ENCODE results near the gene NR0B2. TPM values are rescaled to one million over a fixed set of nuclear protein-coding genes. Genes with fewer than 3 reads are reported as not detected.

The NR0B2 gene
- polyA plus RNA-seq, 1 donor from 2014 or later = not detected

DNA sequence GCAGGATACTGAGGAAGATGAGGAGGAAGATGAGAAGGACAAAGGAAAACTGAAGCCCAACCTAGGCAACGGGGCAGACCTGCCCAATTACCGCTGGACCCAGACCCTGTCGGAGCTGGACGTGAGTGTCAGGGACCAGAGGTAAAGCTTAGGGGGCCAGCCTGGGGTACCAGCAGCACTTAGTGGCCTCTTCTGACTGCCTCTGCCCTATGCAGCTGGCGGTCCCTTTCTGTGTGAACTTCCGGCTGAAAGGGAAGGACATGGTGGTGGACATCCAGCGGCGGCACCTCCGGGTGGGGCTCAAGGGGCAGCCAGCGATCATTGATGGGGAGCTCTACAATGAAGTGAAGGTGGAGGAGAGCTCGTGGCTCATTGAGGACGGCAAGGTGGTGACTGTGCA is 28.9 kb upstream of the NR0B2 start:
- no peak overlapping the region for H3K4me3 ChIP-seq (ENCODE audit: low read length)
- no peaks in the 10 kb centered on the region for H3K36me3 ChIP-seq (ENCODE audit: insufficient read depth, low read length)

DNA sequence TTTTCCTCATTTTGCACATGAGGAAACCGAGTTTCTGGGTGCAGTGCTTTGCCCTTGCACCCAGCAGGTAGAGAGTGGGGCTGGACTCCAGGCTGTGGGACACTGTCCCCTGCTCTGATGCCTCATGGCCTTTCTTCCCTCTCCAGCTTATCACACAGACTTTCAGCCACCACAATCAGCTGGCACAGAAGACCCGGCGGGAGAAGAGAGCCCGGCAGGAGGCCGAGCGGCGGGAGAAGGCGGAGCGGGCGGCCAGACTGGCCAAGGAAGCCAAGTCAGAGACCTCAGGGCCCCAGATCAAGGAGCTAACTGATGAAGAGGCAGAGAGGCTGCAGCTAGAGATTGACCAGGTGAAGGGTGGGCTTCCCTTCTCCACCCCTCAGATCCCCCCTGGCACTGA is 27.5 kb upstream of the NR0B2 start:
- no peak overlapping the region for H2AFZ ChIP-seq (ENCODE audit: low read depth, low read length)
- H3K36me3 ChIP-seq (ENCODE audit: insufficient read depth, low read length) = no peaks in the 10 kb centered on the region
- H3K9me3 ChIP-seq (ENCODE audit: low read length) = no peaks in the 10 kb centered on the region
- H3K79me2 ChIP-seq (replicated peaks; ENCODE audit: insufficient read depth, low read length) = no peaks in the 10 kb centered on the region
- no peak overlapping the region for H3K4me3 ChIP-seq (ENCODE audit: low read length)
- TF ChIP-seq EP300 (conservative IDR thresholded peaks at IDR 0.05; ENCODE audit: poor library complexity, severe bottlenecking) (no peak), RAD21 (conservative IDR thresholded peaks at IDR 0.05) (no peak), SMC3 (conservative IDR thresholded peaks at IDR 0.05; ENCODE audit: poor library complexity) (no peak), POLR2AphosphoS5 (IDR thresholded peaks at IDR 0.05) (no peak), MXI1 (conservative IDR thresholded peaks at IDR 0.05; ENCODE audit: poor library complexity, severe bottlenecking) (no peak), EZH2 (IDR thresholded peaks at IDR 0.05; ENCODE audit: borderline replicate concordance, insufficient read depth, low read length, poor library complexity, severe bottlenecking) (no peak)
- TF ChIP-seq, protein P1, sequence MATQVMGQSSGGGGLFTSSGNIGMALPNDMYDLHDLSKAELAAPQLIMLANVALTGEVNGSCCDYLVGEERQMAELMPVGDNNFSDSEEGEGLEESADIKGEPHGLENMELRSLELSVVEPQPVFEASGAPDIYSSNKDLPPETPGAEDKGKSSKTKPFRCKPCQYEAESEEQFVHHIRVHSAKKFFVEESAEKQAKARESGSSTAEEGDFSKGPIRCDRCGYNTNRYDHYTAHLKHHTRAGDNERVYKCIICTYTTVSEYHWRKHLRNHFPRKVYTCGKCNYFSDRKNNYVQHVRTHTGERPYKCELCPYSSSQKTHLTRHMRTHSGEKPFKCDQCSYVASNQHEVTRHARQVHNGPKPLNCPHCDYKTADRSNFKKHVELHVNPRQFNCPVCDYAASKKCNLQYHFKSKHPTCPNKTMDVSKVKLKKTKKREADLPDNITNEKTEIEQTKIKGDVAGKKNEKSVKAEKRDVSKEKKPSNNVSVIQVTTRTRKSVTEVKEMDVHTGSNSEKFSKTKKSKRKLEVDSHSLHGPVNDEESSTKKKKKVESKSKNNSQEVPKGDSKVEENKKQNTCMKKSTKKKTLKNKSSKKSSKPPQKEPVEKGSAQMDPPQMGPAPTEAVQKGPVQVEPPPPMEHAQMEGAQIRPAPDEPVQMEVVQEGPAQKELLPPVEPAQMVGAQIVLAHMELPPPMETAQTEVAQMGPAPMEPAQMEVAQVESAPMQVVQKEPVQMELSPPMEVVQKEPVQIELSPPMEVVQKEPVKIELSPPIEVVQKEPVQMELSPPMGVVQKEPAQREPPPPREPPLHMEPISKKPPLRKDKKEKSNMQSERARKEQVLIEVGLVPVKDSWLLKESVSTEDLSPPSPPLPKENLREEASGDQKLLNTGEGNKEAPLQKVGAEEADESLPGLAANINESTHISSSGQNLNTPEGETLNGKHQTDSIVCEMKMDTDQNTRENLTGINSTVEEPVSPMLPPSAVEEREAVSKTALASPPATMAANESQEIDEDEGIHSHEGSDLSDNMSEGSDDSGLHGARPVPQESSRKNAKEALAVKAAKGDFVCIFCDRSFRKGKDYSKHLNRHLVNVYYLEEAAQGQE (IDR thresholded peaks at IDR 0.05; ENCODE audit: borderline replicate concordance) = no peak
- H4K20me1 ChIP-seq (ENCODE audit: insufficient read depth) = no peaks in the 10 kb centered on the region
- no peak overlapping the region for H3K27ac ChIP-seq (ENCODE audit: low read length)
- H3F3A ChIP-seq (ENCODE audit: insufficient read depth, low read length, poor library complexity, severe bottlenecking) = no peaks in the 10 kb centered on the region
- no peaks in the 10 kb centered on the region for H3K27me3 ChIP-seq (ENCODE audit: insufficient read depth, low read depth, low read length)
- no peaks in the 10 kb centered on the region for H3K9me2 ChIP-seq (ENCODE audit: insufficient read depth, low read length)
- no peak overlapping the region for H3K4me2 ChIP-seq (ENCODE audit: low read length)
- H3K9ac ChIP-seq (ENCODE audit: low read length) = no peak overlapping the region

More for the DNA sequence above, 28.9 kb upstream of the NR0B2 start:
- Histone ChIP-seq H2AFZ (ENCODE audit: low read depth, low read length) (no peak overlapping the region), H3K79me2 (replicated peaks; ENCODE audit: insufficient read depth, low read length) (no peaks in the 10 kb centered on the region), H3K4me2 (ENCODE audit: low read length) (no peak overlapping the region), H3F3A (ENCODE audit: insufficient read depth, low read length, poor library complexity, severe bottlenecking) (no peaks in the 10 kb centered on the region), H3K9me3 (ENCODE audit: low read length) (no peaks in the 10 kb centered on the region), H3K27me3 (ENCODE audit: insufficient read depth, low read depth, low read length) (no peaks in the 10 kb centered on the region), H3K9me2 (ENCODE audit: insufficient read depth, low read length) (no peaks in the 10 kb centered on the region), H3K9ac (ENCODE audit: low read length) (no peak overlapping the region), H4K20me1 (ENCODE audit: insufficient read depth) (no peaks in the 10 kb centered on the region), H3K27ac (ENCODE audit: low read length) (no peak overlapping the region)
- TF ChIP-seq, protein P2, sequence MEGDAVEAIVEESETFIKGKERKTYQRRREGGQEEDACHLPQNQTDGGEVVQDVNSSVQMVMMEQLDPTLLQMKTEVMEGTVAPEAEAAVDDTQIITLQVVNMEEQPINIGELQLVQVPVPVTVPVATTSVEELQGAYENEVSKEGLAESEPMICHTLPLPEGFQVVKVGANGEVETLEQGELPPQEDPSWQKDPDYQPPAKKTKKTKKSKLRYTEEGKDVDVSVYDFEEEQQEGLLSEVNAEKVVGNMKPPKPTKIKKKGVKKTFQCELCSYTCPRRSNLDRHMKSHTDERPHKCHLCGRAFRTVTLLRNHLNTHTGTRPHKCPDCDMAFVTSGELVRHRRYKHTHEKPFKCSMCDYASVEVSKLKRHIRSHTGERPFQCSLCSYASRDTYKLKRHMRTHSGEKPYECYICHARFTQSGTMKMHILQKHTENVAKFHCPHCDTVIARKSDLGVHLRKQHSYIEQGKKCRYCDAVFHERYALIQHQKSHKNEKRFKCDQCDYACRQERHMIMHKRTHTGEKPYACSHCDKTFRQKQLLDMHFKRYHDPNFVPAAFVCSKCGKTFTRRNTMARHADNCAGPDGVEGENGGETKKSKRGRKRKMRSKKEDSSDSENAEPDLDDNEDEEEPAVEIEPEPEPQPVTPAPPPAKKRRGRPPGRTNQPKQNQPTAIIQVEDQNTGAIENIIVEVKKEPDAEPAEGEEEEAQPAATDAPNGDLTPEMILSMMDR (IDR thresholded peaks at IDR 0.05; ENCODE audit: poor library complexity, severe bottlenecking) = no peak
- TF ChIP-seq MXI1 (conservative IDR thresholded peaks at IDR 0.05; ENCODE audit: poor library complexity, severe bottlenecking) (no peak), RAD21 (conservative IDR thresholded peaks at IDR 0.05) (no peak), TAF1 (IDR thresholded peaks at IDR 0.05; ENCODE audit: low read depth) (no peak), EZH2 (IDR thresholded peaks at IDR 0.05; ENCODE audit: borderline replicate concordance, insufficient read depth, low read length, poor library complexity, severe bottlenecking) (no peak), EP300 (conservative IDR thresholded peaks at IDR 0.05; ENCODE audit: poor library complexity, severe bottlenecking) (no peak), SMC3 (conservative IDR thresholded peaks at IDR 0.05; ENCODE audit: poor library complexity) (no peak), POLR2AphosphoS5 (IDR thresholded peaks at IDR 0.05) (no peak)
- TF ChIP-seq, protein P1 (IDR thresholded peaks at IDR 0.05; ENCODE audit: borderline replicate concordance) = no peak
